K562 (cell line): ENCODE results near the gene PEDS1.

ENCODE experiments used
- CTCF ChIP-seq, 3 experiments: IDR thresholded peaks in 2 of 3; conservative IDR thresholded peaks in 1 of 3; 2 replicates each; pipeline ENCODE4 v1.5.1; 2011 to 2012; ENCODE audit warnings: low read length in 3 of 3, mild to moderate bottlenecking in 3 of 3, control low read depth in 2 of 3, improper control_type of control experiment in 1 of 3, inconsistent platforms in 1 of 3, low read depth in 1 of 3, mixed read lengths in 1 of 3, moderate library complexity in 1 of 3; ENCODE audit not compliant: insufficient read depth in 2 of 3
- HMG20A ChIP-seq: fragments of 450-650 bp; formaldehyde crosslinking; conservative IDR thresholded peaks from 2 replicates; pipeline ENCODE4 v1.4.0; 2020; ENCODE audit warnings: mild to moderate bottlenecking, mixed read lengths
- LCOR ChIP-seq: sonication (generic); formaldehyde crosslinking; IDR thresholded peaks from 2 replicates; pipeline ENCODE4 v1.8.0; 2022; ENCODE audit warnings: mild to moderate bottlenecking, missing genetic modification reagents
- SMAD3 ChIP-seq: fragments of 450-650 bp; formaldehyde crosslinking; conservative IDR thresholded peaks from 2 replicates; pipeline ENCODE4 v1.4.0; 2020; ENCODE audit warnings: mild to moderate bottlenecking
- THRAP3 ChIP-seq: fragments of 450-650 bp; IDR thresholded peaks from 2 replicates; pipeline ENCODE4 v1.6.1; 2016; ENCODE audit warnings: mild to moderate bottlenecking, inconsistent platforms, borderline replicate concordance
- YY1 ChIP-seq, 3 experiments: IDR thresholded peaks; 2 replicates each; pipeline ENCODE4 v1.6.1; 2011; ENCODE audit warnings: low read length in 2 of 3, mild to moderate bottlenecking in 2 of 3, moderate library complexity in 2 of 3, borderline replicate concordance in 1 of 3, control low read depth in 1 of 3, low read depth in 1 of 3; ENCODE audit not compliant: insufficient read depth in 3 of 3, insufficient replicate concordance in 2 of 3, control insufficient read depth in 1 of 3, insufficient read length in 1 of 3; ENCODE audit errors: extremely low read depth in 1 of 3
- ZNF174 ChIP-seq: fragments of 250-450 bp; sonication (Bioruptor Pico); IDR thresholded peaks from 2 replicates; pipeline ENCODE4 v1.4.0; 2020; ENCODE audit warnings: mild to moderate bottlenecking
- ZNF354B ChIP-seq: fragments of 250-450 bp; sonication (Bioruptor Pico); IDR thresholded peaks from 2 replicates; pipeline ENCODE4 v1.4.0; 2020
- TF ChIP-seq, protein P1 (sequence below): fragments of 450-650 bp; IDR thresholded peaks from 2 replicates; pipeline ENCODE4 v1.6.1; 2016; ENCODE audit warnings: missing biosample characterization, missing genetic modification characterization

DNA sequence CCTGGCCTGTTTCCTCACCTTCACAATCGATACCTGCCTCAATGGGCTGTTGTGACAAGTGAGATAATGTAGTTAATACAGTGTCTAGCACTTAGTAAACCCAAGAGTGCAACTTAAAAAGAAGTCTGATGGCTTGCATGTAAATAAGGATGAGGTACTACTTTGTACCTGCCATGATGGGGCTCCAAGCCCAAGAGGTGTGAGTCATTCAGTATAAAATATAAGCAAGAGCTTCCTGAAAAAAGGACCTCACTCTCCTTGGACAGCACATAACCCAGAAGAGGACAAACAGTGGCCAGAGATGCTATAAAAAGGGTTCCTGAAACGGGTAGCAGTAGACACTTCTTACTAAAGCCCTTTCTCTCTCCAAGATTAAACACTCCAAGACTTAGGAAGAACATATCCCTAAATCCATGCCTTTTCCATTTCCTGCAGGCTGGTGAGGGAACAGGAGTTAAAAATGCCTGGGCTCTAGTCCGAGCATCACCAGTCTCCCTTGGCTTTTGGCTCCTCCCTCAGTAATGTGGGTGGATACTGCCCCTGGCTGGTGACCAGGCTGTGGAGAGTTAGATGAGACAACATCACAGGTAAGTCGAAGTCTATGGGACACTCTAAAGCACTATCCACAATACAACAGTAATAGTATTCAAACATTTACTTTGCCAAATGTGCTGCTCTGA, 44.8 kb downstream of the PEDS1 start:
- TF ChIP-seq LCOR (CRISPR knock-in tag) (no peak), HMG20A (no peak), ZNF174 (CRISPR knock-in tag) (no peak), SMAD3 (CRISPR knock-in tag) (no peak), ZNF354B (no peak), YY1 (IDR thresholded peaks at IDR 0.05; ENCODE audit: borderline replicate concordance in 1 of 3, control insufficient read depth in 1 of 3, extremely low read depth in 1 of 3, insufficient read depth in 3 of 3, insufficient read length in 1 of 3, insufficient replicate concordance in 2 of 3, low read depth in 1 of 3, low read length in 2 of 3) (no peak), THRAP3 (no peak), CTCF (IDR thresholded peaks at IDR 0.05 in 2 of 3, conservative IDR thresholded peaks at IDR 0.05 in 1 of 3; ENCODE audit: insufficient read depth in 2 of 3, low read depth in 1 of 3, low read length in 3 of 3) (no peak)
- TF ChIP-seq, protein P1, sequence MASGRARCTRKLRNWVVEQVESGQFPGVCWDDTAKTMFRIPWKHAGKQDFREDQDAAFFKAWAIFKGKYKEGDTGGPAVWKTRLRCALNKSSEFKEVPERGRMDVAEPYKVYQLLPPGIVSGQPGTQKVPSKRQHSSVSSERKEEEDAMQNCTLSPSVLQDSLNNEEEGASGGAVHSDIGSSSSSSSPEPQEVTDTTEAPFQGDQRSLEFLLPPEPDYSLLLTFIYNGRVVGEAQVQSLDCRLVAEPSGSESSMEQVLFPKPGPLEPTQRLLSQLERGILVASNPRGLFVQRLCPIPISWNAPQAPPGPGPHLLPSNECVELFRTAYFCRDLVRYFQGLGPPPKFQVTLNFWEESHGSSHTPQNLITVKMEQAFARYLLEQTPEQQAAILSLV (tag), result no peak
